ENCODE data around the gene ITGA11. TPM values are rescaled to one million over a fixed set of nuclear protein-coding genes. Genes with fewer than 3 reads are reported as not detected.
A peak's percentile ranks its signal among the peaks of the same experiment; 100 is the strongest.

Gene ITGA11
- total and polyA plus RNA-seq, 2 donors from 2014 or later, result 3.4 to 11.1 TPM

GRCh38 chr15:68442041-68442440 is 10.1 kb upstream of the ITGA11 start:
- no peaks in the 10 kb centered on the region for H3K36me3 ChIP-seq (ENCODE audit: control insufficient read depth in 2 of 3, insufficient read depth in 3 of 3, low read length in 3 of 3)
- no peaks in the 10 kb centered on the region for H3K27me3 ChIP-seq (ENCODE audit: control insufficient read depth, insufficient read depth, low read length)
- intact Hi-C loops (cut with DNase I), result no loop called here
- no peaks in the 10 kb centered on the region for H3K9me3 ChIP-seq (ENCODE audit: control insufficient read depth in 2 of 3, insufficient read depth in 1 of 3, low read length in 3 of 3)
- no peaks in the 10 kb centered on the region for H3K4me1 ChIP-seq (ENCODE audit: control insufficient read depth in 2 of 3, insufficient read depth in 2 of 3, low read depth in 1 of 3, low read length in 3 of 3)
- FAIRE-seq, result no peak
- H3K27ac ChIP-seq (ENCODE audit: low read depth in 2 of 2, low read length in 2 of 2), result no peak overlapping the region
- peak in 1 of 5 donors; percentile 9 for DNase-seq
- no peak for TF ChIP-seq CTCF (IDR thresholded peaks at IDR 0.05; ENCODE audit: borderline replicate concordance, extremely low read depth, insufficient read depth)
- H3K9ac ChIP-seq (ENCODE audit: low read length in 3 of 3), result no peak overlapping the region
- H3K4me3 ChIP-seq (ENCODE audit: low read length in 3 of 3), result no peak overlapping the region

- no peak overlapping the region for H3K27ac ChIP-seq (ENCODE audit: low read depth in 2 of 2, low read length in 2 of 2)
- no peak overlapping the region for H3K9ac ChIP-seq (ENCODE audit: low read length in 3 of 3)
- FAIRE-seq, result no peak
- H3K36me3 ChIP-seq (ENCODE audit: control insufficient read depth in 2 of 3, insufficient read depth in 3 of 3, low read length in 3 of 3), result no peaks in the 10 kb centered on the region
- intact Hi-C loops (cut with DNase I), result no loop called here
- no peaks in the 10 kb centered on the region for H3K4me1 ChIP-seq (ENCODE audit: control insufficient read depth in 2 of 3, insufficient read depth in 2 of 3, low read depth in 1 of 3, low read length in 3 of 3)
- H3K4me3 ChIP-seq (ENCODE audit: low read length in 3 of 3), result no peak overlapping the region
- no peak for TF ChIP-seq CTCF (IDR thresholded peaks at IDR 0.05; ENCODE audit: borderline replicate concordance, extremely low read depth, insufficient read depth)
- no peaks in the 10 kb centered on the region for H3K27me3 ChIP-seq (ENCODE audit: control insufficient read depth, insufficient read depth, low read length)
- no peaks in the 10 kb centered on the region for H3K9me3 ChIP-seq (ENCODE audit: control insufficient read depth in 2 of 3, insufficient read depth in 1 of 3, low read length in 3 of 3)
- peak in 2 of 5 donors; percentile 15 to 16 for DNase-seq
These were observed 9.2 kb upstream of the ITGA11 start for GRCh38 chr15:68441045-68441743.

DNA sequence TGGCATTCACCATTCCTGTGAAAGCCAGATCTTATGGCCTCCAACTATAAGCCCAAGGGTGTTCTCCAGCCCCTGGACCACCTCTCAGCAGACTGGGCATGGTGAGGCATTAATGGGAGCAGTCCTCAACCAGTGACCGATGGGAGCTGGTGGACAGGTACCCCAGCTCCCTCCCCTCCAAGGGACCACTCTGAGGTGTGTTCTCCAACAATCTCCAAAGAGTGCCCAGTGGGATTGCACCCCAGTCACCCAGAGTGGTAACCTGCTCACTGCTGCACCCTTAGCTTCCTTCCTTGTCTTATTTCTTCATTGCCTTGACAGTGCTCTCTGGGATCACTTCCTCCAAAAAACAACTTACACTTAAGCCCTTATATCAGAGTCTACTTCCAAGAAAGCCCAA is 8.2 kb upstream of the ITGA11 start:
- Histone ChIP-seq H3K27me3 (ENCODE audit: control insufficient read depth, insufficient read depth, low read length) (no peaks in the 10 kb centered on the region), H3K9ac (ENCODE audit: low read length in 3 of 3) (no peak overlapping the region), H3K27ac (ENCODE audit: low read depth in 2 of 2, low read length in 2 of 2) (no peak overlapping the region), H3K36me3 (ENCODE audit: control insufficient read depth in 2 of 3, insufficient read depth in 3 of 3, low read length in 3 of 3) (no peaks in the 10 kb centered on the region), H3K9me3 (ENCODE audit: control insufficient read depth in 2 of 3, insufficient read depth in 1 of 3, low read length in 3 of 3) (no peaks in the 10 kb centered on the region), H3K4me3 (ENCODE audit: low read length in 3 of 3) (no peak overlapping the region), H3K4me1 (ENCODE audit: control insufficient read depth in 2 of 3, insufficient read depth in 2 of 3, low read depth in 1 of 3, low read length in 3 of 3) (no peaks in the 10 kb centered on the region)
- intact Hi-C loops (cut with DNase I), result no loop called here
- no peak for TF ChIP-seq CTCF (IDR thresholded peaks at IDR 0.05; ENCODE audit: borderline replicate concordance, extremely low read depth, insufficient read depth)
- DNase-seq, result peak in 1 of 5 donors; percentile 8
- no peak for FAIRE-seq

DNA sequence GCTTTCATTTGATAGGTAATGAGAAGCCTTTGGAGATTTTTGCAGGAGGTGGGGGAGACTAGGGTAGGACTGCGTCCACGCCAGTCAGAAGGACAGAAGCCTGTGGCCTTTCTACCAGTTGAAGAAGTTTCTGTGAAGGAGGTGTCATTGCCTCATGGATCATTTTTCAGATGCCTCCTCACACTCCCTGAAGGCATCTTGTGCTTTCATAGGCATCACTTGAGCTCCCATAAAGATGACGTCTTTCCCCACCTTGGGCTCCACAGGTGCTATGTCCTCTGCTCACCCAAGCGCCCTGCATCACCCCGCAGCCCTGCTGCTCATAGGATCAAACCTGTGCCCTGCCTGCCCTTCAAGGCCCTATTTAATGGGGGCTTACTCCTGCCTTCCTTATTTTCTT is 7.5 kb upstream of the ITGA11 start:
- Histone ChIP-seq H3K4me1 (ENCODE audit: control insufficient read depth in 2 of 3, insufficient read depth in 2 of 3, low read depth in 1 of 3, low read length in 3 of 3) (no peaks in the 10 kb centered on the region), H3K36me3 (ENCODE audit: control insufficient read depth in 2 of 3, insufficient read depth in 3 of 3, low read length in 3 of 3) (no peaks in the 10 kb centered on the region), H3K9me3 (ENCODE audit: control insufficient read depth in 2 of 3, insufficient read depth in 1 of 3, low read length in 3 of 3) (no peaks in the 10 kb centered on the region), H3K9ac (ENCODE audit: low read length in 3 of 3) (no peak overlapping the region), H3K4me3 (ENCODE audit: low read length in 3 of 3) (no peak overlapping the region), H3K27ac (ENCODE audit: low read depth in 2 of 2, low read length in 2 of 2) (no peak overlapping the region), H3K27me3 (ENCODE audit: control insufficient read depth, insufficient read depth, low read length) (no peaks in the 10 kb centered on the region)
- FAIRE-seq (no peak), DNase-seq (peak in 1 of 5 donors; percentile 25)
- TF ChIP-seq CTCF (IDR thresholded peaks at IDR 0.05; ENCODE audit: borderline replicate concordance, extremely low read depth, insufficient read depth), result no peak
- intact Hi-C loops (cut with DNase I), result no loop called here

All from kidney (tissue), 14 donors.